Gastrocnemius medialis (tissue), 4 donors: ENCODE results near the gene ABCC5.

ENCODE experiments used
- POLR2A ChIP-seq, 2 donors: fragments of 450-650 bp; IDR thresholded peaks; one replicate each; pipeline ENCODE4 v1.6.1; 2017; ENCODE audit warnings: antibody characterized with exemption in 2 of 2, mild to moderate bottlenecking in 2 of 2, moderate library complexity in 2 of 2
- TF ChIP-seq, protein P1 (sequence below), 5 experiments: fragments of 450-650 bp in 3 of 5; fragments of 200-600 bp in 2 of 5; sonication (generic) in 2 of 5; IDR thresholded peaks in 4 of 5; conservative IDR thresholded peaks in 1 of 5; 1 replicate in 4 of 5; 2 replicates in 1 of 5; pipeline ENCODE4 v1.5.1; 2016 to 2019; ENCODE audit warnings: antibody characterized with exemption in 5 of 5, mild to moderate bottlenecking in 3 of 5, moderate library complexity in 3 of 5

DNA sequence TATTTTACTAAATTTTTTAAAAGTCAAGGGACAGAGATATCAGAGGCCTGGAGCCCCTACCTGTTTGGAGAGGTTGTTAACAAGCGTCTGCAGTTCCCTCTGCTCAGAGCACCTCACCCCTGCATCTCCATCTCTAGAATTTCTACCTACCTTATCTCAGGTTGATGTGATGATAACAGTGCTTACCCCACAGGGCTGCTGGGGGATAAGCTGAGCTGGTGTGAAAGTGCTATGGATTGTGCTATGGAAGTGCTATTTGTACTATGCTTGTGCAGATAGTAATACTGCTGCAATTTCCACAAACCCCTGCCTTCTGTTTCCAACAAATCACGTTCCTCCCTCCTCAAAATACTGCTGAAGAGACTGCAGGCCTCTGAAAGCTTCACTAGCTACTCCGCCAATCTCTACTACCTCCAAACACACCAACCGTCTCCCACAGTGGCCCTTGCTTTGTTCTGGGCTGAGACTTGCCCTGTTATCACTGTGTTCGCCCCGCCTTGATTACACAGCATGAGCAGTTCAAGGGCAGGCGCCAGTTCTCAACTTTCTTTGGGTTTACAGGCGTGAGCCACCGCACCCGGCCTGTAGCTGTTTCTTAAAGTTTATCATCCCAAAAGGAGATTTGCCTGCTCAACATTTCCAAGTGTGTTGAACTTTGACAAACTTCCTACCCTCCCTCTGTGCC is 104.6 kb downstream of the ABCC5 start:
- TF ChIP-seq, protein P1, sequence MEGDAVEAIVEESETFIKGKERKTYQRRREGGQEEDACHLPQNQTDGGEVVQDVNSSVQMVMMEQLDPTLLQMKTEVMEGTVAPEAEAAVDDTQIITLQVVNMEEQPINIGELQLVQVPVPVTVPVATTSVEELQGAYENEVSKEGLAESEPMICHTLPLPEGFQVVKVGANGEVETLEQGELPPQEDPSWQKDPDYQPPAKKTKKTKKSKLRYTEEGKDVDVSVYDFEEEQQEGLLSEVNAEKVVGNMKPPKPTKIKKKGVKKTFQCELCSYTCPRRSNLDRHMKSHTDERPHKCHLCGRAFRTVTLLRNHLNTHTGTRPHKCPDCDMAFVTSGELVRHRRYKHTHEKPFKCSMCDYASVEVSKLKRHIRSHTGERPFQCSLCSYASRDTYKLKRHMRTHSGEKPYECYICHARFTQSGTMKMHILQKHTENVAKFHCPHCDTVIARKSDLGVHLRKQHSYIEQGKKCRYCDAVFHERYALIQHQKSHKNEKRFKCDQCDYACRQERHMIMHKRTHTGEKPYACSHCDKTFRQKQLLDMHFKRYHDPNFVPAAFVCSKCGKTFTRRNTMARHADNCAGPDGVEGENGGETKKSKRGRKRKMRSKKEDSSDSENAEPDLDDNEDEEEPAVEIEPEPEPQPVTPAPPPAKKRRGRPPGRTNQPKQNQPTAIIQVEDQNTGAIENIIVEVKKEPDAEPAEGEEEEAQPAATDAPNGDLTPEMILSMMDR (IDR thresholded peaks at IDR 0.05 in 4 of 5, conservative IDR thresholded peaks at IDR 0.05 in 1 of 5), result no peak
- TF ChIP-seq POLR2A (IDR thresholded peaks at IDR 0.05), result no peak
